GM10266 (cell line): ENCODE results near the gene KIZ.

ENCODE experiments used
- DNase-seq: peaks from one replicate; pipeline ENCODE4 v3.0.0; 2012; ENCODE audit errors: extremely low spot score
- CTCF ChIP-seq: IDR thresholded peaks from 2 replicates; pipeline ENCODE4 v1.5.1; 2012; ENCODE audit warnings: mild to moderate bottlenecking, low read depth; ENCODE audit not compliant: control insufficient read depth, insufficient read depth; ENCODE audit errors: missing control alignments

Gene KIZ

GRCh38 chr20:21129861-21130260 lies 4.0 kb downstream of the KIZ start:
- no peak for TF ChIP-seq CTCF
- DNase-seq = no peak

GRCh38 chr20:21133404-21133803 lies 7.5 kb downstream of the KIZ start:
- no peak for DNase-seq
- no peak for TF ChIP-seq CTCF

- no peak for TF ChIP-seq CTCF
- no peak for DNase-seq
Measured at GRCh38 chr20:21133917-21134622, 8.2 kb downstream of the KIZ start.

- no peak for TF ChIP-seq CTCF
Measured at GRCh38 chr20:21134883-21135493, 9.1 kb downstream of the KIZ start.

GRCh38 chr20:21136015-21136732 lies 10.3 kb downstream of the KIZ start:
- no peak for DNase-seq
- no peak for TF ChIP-seq CTCF

More at GRCh38 chr20:21134883-21135493, 9.1 kb downstream of the KIZ start:
- no peak for DNase-seq

- no peak for DNase-seq
- TF ChIP-seq CTCF = no peak
Measured at GRCh38 chr20:21137078-21137477, 11.2 kb downstream of the KIZ start.
